Activated gamma-delta T cell treated with Interleukin-2 at 50 U/mL for 16 hours (primary cell): ENCODE results near the gene DDX31.
"Not testable (repeated sequence)": the region's sequence is repeated elsewhere in the genome, so short reads cannot be mapped to it uniquely, and the experiment has no call there.

ENCODE experiments used
- DNase-seq: peaks from one replicate; pipeline ENCODE4 v3.0.0-alpha.2; 2020

DDX31 gene

DNA sequence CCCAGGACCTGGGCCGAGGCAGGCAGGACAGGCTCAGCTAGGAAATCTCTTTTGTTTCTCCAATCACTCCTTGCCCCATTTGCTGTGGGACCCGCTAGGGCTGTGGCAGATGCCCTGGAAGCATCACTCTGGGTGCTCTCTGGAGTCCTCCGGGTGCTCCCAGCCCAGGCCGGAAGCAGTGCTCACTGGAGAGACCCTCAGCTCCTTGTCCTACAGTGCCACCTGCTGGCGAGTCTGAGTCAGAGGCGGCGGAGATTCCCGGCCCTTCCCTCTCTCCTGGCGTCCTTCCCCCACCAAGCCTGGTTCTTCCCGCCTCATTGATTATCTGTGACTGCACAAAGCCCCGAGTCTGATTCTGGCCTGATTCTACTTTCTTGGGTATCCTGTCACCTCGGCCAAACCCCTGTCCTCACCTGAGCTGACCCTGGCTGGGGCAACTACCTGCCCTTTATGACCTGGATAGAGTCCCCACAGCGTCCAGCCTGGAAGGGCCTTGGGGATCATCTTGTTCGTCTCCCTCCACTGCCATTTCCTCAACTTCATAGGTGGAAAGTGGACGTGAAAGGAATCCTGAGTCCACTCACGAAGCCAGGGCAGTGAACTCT lies 94.7 kb downstream of the DDX31 start:
- peak; percentile 41 for DNase-seq

- no peak for DNase-seq
These were observed 96.9 kb downstream of the DDX31 start for GRCh38 chr9:132572921-132573320.

DNA sequence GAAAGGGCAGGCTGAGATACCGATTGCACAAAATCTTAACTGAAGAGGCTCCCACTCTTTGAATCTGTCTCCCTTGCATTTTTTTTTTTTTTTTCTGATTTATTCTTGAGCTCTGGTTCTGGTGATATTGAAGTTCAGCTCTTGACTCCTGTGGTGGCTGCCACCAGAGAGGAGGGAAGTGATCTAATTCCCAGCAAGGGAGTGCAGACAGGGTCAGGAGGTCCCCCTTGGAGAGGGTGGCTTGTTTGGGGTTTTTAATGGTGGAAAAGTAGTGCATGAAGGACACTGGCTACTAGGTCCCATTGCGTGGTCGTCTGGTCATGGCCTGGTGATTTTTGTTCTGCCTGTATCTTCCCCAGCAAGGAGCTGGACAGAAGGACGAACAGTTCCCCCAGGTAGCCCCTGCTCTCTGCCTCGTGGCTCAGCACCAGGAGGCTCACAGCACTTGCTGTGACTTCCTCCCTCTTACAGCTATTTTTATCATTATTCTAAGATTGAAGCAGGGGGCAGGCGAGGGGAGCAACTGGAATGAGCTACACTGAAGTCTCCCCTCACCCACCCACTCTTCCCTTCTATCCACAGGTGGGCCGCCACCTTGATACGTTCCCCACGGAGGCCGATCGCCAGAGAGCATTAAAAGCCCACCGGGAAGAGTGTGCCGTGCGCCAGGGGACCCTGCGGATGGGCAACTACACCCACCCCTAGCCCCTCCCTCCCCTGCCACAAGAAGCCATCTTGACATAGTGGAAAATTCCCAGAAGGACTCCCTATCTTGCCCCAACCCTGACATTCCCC lies 97.8 kb downstream of the DDX31 start:
- no peak for DNase-seq

DNA sequence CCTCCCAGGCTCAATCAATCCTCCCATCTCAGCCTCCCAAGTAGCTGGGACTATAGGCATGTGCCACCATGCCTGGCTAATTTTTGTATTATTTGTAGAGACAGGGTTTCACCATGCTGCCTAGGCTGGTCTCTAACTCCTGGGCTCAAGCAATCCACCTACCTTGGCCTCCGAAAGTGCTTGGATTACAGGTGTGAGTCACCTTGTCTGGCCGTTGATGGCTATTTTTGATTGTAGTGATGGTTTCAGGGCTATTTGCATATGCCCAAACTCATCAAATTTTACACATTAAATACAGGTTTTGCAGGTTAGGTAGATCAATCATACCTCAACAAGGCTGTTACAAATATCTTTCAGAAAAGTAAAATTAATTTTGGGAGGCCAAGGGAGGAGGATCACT lies 101.0 kb downstream of the DDX31 start:
- not testable (repeated sequence) for DNase-seq

GRCh38 chr9:132564526-132564925 lies 105.3 kb downstream of the DDX31 start:
- no peak for DNase-seq

- DNase-seq, result no peak
These were observed 107.5 kb downstream of the DDX31 start for GRCh38 chr9:132562306-132562573.

- DNase-seq, result no peak
These were observed 109.1 kb downstream of the DDX31 start for GRCh38 chr9:132560616-132561202.

- no peak for DNase-seq
These were observed 110.1 kb downstream of the DDX31 start for GRCh38 chr9:132559711-132560110.

- no peak for DNase-seq
These were observed 112.6 kb downstream of the DDX31 start for GRCh38 chr9:132557159-132557558.

- no peak for DNase-seq
These were observed 113.1 kb downstream of the DDX31 start for GRCh38 chr9:132556714-132557113.

DNA sequence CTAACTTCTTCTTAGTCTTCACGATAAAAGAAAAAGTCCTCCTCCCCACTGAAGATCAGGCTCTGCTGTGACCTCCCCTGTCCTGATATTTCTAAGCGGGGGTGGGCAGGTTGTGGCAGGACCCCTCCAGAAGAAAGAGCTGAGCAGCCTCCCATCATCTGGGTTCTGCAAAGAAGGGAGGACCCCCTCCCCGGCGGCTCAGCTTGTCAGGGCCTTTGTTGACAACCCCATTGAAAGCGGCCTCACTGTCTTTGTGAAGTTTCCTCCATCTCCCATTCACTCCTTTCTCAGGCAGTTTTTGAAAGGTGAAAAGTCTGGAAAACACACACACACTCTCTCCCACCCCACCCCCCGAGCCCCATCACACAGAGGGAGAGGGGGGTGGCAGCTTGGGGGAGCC lies 113.5 kb downstream of the DDX31 start:
- DNase-seq, result no peak

GRCh38 chr9:132555528-132555927 lies 114.3 kb downstream of the DDX31 start:
- no peak for DNase-seq

DNA sequence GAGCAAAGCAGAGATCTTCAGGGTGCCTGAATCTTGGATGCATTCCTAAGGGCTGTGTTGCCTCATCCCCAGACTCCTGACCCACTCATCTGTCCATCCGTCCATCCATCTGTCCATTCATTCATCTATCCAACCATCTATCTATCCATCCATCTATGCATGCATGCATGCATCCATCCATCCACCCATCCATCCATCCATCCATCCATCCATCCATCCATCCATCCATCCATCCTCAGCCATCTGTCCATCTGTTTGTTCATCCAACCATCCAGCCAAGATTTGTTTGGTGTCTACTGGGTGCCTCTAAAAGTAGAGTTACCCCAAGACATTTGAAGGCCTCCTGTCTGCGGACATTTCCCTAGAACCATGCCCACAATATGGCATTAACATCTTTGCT lies 115.0 kb downstream of the DDX31 start:
- DNase-seq, result no peak

DNA sequence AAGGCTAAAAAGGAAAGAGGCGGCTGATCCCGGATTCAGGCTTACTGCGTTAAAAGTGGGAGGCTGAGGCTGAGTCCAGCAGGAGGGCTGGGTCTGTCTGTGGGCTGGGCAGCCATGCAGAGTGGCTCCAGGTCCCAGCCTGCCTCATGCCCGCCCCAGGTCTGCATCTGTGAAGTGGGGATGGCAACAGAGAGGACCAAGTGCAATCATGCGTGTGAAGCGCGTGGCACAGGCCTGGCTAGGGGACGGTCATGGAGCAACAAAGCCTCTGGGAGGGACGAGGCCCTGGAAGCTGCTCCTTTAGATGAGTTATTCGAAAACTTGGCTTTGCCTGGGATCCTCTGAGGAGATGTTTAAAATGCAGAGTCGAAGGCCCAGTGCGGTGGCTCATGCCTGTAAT lies 117.7 kb downstream of the DDX31 start:
- no peak for DNase-seq

DNA sequence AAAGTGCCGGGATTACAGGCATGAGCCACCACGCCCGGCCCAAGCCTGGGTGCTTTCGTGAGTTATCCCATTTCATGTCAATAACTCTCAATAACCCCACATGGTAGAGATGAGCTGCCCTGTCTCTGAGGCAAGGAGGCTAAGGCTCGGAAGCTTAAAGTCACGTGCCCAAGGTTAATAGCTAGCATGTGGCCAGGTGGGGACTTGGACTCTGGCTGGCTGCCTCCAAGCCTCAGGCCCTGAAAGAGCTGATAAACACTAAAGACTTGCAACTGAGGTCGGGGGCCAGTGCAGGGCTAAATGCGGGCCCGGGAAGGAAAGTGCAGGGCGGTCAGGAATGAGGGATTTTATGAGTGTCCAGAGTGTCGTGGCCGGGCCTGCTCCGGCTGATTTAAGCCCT lies 118.2 kb downstream of the DDX31 start:
- DNase-seq, result no peak

DNA sequence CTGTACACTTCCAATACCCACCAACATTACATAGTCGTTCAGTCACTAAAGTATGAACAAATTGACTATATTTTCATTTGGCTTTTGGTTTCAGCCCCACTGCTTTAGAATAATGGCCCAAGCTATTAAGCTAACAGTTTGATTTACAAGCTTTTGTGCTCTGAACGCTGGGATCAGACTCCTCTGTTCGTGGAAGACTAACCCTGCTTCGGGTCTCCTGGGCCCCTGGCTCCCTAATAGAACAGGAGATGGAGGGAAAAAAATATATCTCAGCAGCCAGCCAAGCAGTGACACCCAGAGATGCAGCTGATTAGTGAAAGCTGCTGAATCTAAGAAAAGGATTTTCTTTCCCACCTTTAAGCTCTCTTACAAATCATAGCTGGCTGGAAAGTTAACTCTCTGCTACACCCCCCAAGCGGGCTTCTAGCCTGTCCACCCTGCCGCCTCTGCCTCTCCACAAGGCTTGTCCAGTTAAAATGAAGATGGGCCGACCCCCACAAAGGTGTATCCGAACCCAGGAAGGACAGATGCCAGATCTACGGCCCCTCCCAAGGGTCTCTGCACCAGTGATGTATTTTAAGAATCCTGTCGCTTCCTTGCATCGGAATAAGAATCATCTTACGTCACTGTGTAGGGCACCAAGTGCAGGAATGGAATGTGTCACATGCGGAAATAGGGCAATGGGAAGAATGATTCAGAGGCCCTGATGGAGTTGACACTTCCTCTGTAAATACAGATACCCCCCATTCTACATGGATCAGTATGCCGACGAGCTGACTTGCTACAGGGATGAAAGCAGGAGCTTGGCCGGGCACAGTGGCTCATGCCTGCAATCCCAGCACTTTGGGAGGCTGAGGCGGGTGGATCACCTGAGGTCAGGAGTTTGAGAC lies 120.8 kb downstream of the DDX31 start:
- DNase-seq, result no peak

GRCh38 chr9:132547976-132548730 lies 121.6 kb downstream of the DDX31 start:
- DNase-seq, result no peak

- DNase-seq, result no peak
These were observed 122.3 kb downstream of the DDX31 start for GRCh38 chr9:132547436-132547835.

DNA sequence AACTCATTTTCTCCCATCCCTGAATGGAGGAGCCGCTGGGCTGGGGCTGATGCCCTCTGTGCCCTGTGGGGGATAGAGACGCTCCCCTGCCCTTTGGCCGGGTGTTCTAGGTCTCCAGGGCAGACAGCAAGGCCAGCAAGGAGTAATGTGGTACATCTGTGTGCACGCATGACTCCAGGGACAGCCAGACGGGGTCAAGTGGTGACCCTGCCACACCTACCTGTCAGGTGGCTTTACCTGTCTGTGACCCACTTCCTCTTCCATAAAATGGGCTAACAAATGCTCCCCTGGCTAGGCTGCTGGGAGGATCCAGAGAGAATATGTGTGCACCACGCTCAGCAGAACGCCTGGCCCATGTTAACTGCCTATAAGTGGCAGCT lies 122.7 kb downstream of the DDX31 start:
- no peak for DNase-seq

DNA sequence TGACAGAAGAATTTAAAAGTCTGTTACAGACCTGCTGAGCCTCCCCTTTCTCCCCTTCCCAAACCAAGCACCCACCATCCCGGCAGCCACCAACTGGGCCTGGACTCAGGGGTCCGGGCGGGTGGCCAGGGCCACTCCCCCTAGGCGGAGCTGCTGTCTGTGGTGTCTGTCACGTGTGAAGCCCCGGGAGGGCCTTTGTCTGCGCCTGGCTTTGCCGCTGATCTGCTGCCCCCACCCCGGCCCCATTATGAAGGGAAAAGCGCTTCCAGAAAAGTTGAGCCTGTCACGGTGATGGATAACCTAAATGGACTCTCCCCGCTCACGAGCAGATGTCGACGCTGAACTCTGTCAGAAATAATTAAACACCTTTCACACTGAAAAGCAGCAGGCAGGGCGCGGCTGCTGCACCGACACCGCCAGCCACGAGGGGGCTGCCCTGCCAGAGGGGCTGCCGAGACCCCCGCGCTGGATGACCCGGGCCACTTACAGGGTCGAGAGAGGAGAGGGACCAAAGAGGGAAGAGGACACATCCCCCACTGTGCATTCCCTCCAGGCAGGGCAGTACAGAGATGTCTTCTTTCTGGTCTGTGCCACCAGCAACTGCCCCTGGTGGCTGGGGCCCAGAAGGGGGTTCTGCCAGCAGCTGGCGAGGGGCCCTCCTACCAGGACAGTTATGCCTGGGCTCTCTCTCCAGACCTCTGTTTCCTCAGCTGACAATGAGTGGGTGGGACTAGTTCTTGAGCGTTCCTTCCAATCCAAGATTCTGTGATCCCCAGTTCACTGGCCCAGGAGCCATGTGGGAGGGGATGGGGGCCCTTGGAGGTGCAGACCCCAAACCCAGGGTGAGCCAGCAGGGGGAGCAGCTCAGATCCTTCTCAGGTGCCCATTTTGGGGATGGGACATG lies 123.4 kb downstream of the DDX31 start:
- no peak for DNase-seq

DNA sequence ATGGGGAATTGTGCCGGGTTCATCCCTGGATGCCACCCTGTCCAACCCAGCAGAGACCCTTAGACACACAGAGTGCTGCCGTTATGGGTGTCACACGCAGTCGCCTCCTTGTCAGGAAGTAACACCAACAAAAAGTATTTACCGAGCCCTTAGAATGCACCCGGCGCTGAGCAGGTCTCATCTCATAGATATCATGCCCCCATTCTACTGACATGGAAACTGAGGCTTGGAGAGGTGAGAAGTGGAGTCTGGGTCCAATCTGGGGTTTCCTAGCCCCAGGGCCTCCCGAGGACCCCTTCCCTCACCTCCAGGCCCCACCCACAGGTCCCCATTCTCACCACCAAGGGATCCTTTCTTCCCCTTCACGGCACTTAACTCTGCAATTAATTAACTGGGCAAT lies 124.2 kb downstream of the DDX31 start:
- no peak for DNase-seq

- no peak for DNase-seq
These were observed 125.8 kb downstream of the DDX31 start for GRCh38 chr9:132543960-132544359.
